IMR-90 (cell line): ENCODE results near the gene TEX50. TPM values are rescaled to one million over a fixed set of nuclear protein-coding genes. Genes with fewer than 3 reads are reported as not detected.

Source experiments
- ATAC-seq: fragments of 200-7000 bp; cut with Tn5 transposase; 2 replicates; pipeline ENCODE4 v1.9.1; 2020; ENCODE audit warnings: low read depth, mild to moderate bottlenecking, moderate library complexity
- Bru-seq: library from RNA; stranded (reverse); fragments of 400-500 nt; gene quantifications from one replicate; lab custom pipeline; 2021; lab: Mats Ljungman, UMichigan
- BruChase-seq, 2 experiments: library from RNA; stranded (reverse); fragments of 400-500 nt; gene quantifications; one replicate each; lab custom pipeline; 2021; lab: Mats Ljungman, UMichigan
- BruUV-seq: library from RNA; stranded (reverse); fragments of 400-500 nt; replicated peaks from 2 replicates; lab custom pipeline; 2021; lab: Mats Ljungman, UMichigan
- CTCF ChIA-PET: fragments of 300-600 bp; formaldehyde crosslinking; extraction: SDS; loops from one replicate; lab custom pipeline; 2021; ENCODE audit warnings: antibody characterized with exemption; lab: Yijun Ruan, JAX
- POLR2A ChIA-PET: fragments of 300-600 bp; sonication (Branson Sonifier 250); formaldehyde crosslinking; loops from one replicate; lab custom pipeline; 2022; ENCODE audit warnings: antibody characterized with exemption; ENCODE audit not compliant: unreplicated experiment; lab: Charles Lee
- DNase-seq: peaks from one replicate; pipeline ENCODE4 v3.0.0; 2013
- H2AFZ ChIP-seq: replicated peaks from 2 replicates; pipeline ENCODE3; 2013; ENCODE audit warnings: low read length, mild to moderate bottlenecking; ENCODE audit not compliant: poor library complexity
- H2AK5ac ChIP-seq: 2 replicates; pipeline ENCODE4 v1.6.1; 2013; ENCODE audit warnings: low read depth, low read length, inconsistent platforms
- H2AK9ac ChIP-seq: replicated peaks from 2 replicates; pipeline ENCODE3; 2013; ENCODE audit warnings: mild to moderate bottlenecking, low read depth, low read length, moderate library complexity; ENCODE audit not compliant: poor library complexity
- H2BK120ac ChIP-seq: 2 replicates; pipeline ENCODE4 v1.6.1; 2013; ENCODE audit warnings: low read depth, low read length, inconsistent platforms
- H2BK15ac ChIP-seq: 3 replicates; pipeline ENCODE4 v1.6.1; 2013; ENCODE audit warnings: low read depth, low read length, inconsistent platforms
- H2BK20ac ChIP-seq: 2 replicates; pipeline ENCODE4 v1.6.1; 2013; ENCODE audit warnings: low read depth, mild to moderate bottlenecking, inconsistent platforms, low read length, moderate library complexity
- H2BK5ac ChIP-seq: 2 replicates; pipeline ENCODE4 v1.6.1; 2013; ENCODE audit warnings: mild to moderate bottlenecking, low read depth, low read length, inconsistent platforms; ENCODE audit not compliant: poor library complexity, severe bottlenecking
- H3K14ac ChIP-seq: replicated peaks from 2 replicates; pipeline ENCODE4 v1.6.1; 2013; ENCODE audit warnings: low read depth, low read length, inconsistent platforms
- H3K18ac ChIP-seq: 2 replicates; pipeline ENCODE4 v1.6.1; 2013; ENCODE audit warnings: low read depth, low read length, control low read depth
- H3K23ac ChIP-seq: 2 replicates; pipeline ENCODE4 v1.6.1; 2013; ENCODE audit warnings: low read depth, low read length, inconsistent platforms
- H3K27ac ChIP-seq: 2 replicates; pipeline ENCODE4 v1.5.1; 2013; ENCODE audit warnings: mild to moderate bottlenecking, control low read depth, low read length; ENCODE audit not compliant: insufficient read depth
- H3K27me3 ChIP-seq: 2 replicates; pipeline ENCODE4 v1.6.1; 2013; ENCODE audit warnings: low read length; ENCODE audit not compliant: control insufficient read depth, insufficient read depth
- H3K36me3 ChIP-seq: 2 replicates; pipeline ENCODE4 v1.6.1; 2013; ENCODE audit warnings: low read length, mixed read lengths; ENCODE audit not compliant: control insufficient read depth, insufficient read depth
- H3K4ac ChIP-seq: 2 replicates; pipeline ENCODE4 v1.6.1; 2013; ENCODE audit warnings: low read depth, low read length, inconsistent platforms
- H3K4me1 ChIP-seq: 2 replicates; pipeline ENCODE4 v1.6.1; 2013; ENCODE audit warnings: low read length, mixed read lengths; ENCODE audit not compliant: control insufficient read depth, insufficient read depth
- H3K4me2 ChIP-seq: 2 replicates; pipeline ENCODE4 v1.6.1; 2013; ENCODE audit warnings: low read depth, mild to moderate bottlenecking, control low read depth, low read length, moderate library complexity
- H3K4me3 ChIP-seq: 2 replicates; pipeline ENCODE4 v1.5.1; 2013; ENCODE audit warnings: low read depth, mild to moderate bottlenecking, control low read depth, low read length, moderate library complexity; ENCODE audit not compliant: insufficient read depth
- H3K56ac ChIP-seq: 2 replicates; pipeline ENCODE4 v1.6.1; 2013; ENCODE audit warnings: low read length, inconsistent platforms; ENCODE audit not compliant: insufficient read depth; ENCODE audit errors: extremely low read depth
- H3K79me1 ChIP-seq, 2 experiments: 2 replicates each; pipeline ENCODE4 v1.6.1; 2013; ENCODE audit warnings: low read length in 2 of 2, inconsistent platforms in 1 of 2, low read depth in 1 of 2
- H3K9ac ChIP-seq: 2 replicates; pipeline ENCODE4 v1.6.1; 2013; ENCODE audit warnings: low read depth, low read length, control low read depth
- H3K9me1 ChIP-seq: 2 replicates; pipeline ENCODE4 v1.6.1; 2013; ENCODE audit warnings: low read length, inconsistent platforms; ENCODE audit not compliant: insufficient read depth
- H3K9me3 ChIP-seq: 2 replicates; pipeline ENCODE4 v1.6.1; 2013; ENCODE audit warnings: low read length; ENCODE audit not compliant: control insufficient read depth, insufficient read depth
- H4K20me1 ChIP-seq: 2 replicates; pipeline ENCODE4 v1.6.1; 2013; ENCODE audit warnings: low read length, inconsistent platforms; ENCODE audit not compliant: insufficient read depth
- H4K5ac ChIP-seq: 2 replicates; pipeline ENCODE4 v1.6.1; 2013; ENCODE audit warnings: mild to moderate bottlenecking, low read depth, low read length, control low read depth
- H4K8ac ChIP-seq, 2 experiments: 2 replicates each; pipeline ENCODE4 v1.6.1; 2013; ENCODE audit warnings: low read depth in 2 of 2, low read length in 2 of 2, control low read depth in 1 of 2, inconsistent platforms in 1 of 2
- H4K91ac ChIP-seq: 2 replicates; pipeline ENCODE4 v1.6.1; 2013; ENCODE audit warnings: low read depth, low read length, inconsistent platforms; ENCODE audit not compliant: insufficient read depth
- BHLHE40 ChIP-seq: fragments of 150-350 bp; IDR thresholded peaks from 2 replicates; pipeline ENCODE4 v1.6.1; 2016; ENCODE audit warnings: mild to moderate bottlenecking, low read depth, low read length
- CEBPB ChIP-seq: IDR thresholded peaks from 2 replicates; pipeline ENCODE4 v1.6.1; 2012; ENCODE audit warnings: low read depth, low read length, improper control_type of control experiment
- CHD1 ChIP-seq: IDR thresholded peaks from 2 replicates; pipeline ENCODE4 v1.6.1; 2012; ENCODE audit warnings: low read depth, low read length, improper control_type of control experiment
- CTCF ChIP-seq: conservative IDR thresholded peaks from 2 replicates; pipeline ENCODE4 v1.5.1; 2012; ENCODE audit warnings: mild to moderate bottlenecking, low read depth, low read length, improper control_type of control experiment
- ELK1 ChIP-seq: fragments of 150-350 bp; IDR thresholded peaks from 2 replicates; pipeline ENCODE4 v1.6.1; 2016; ENCODE audit warnings: low read depth, mild to moderate bottlenecking, low read length, moderate library complexity, borderline replicate concordance
- FOS ChIP-seq: fragments of 150-350 bp; IDR thresholded peaks from 2 replicates; pipeline ENCODE4 v1.6.1; 2016; ENCODE audit warnings: low read depth, low read length
- MAFK ChIP-seq: IDR thresholded peaks from 2 replicates; pipeline ENCODE4 v1.6.1; 2012; ENCODE audit warnings: low read depth, low read length, improper control_type of control experiment
- MAZ ChIP-seq: IDR thresholded peaks from 2 replicates; pipeline ENCODE4 v1.6.1; 2012; ENCODE audit warnings: low read depth, mild to moderate bottlenecking, low read length, improper control_type of control experiment, moderate library complexity, borderline replicate concordance
- MXI1 ChIP-seq: IDR thresholded peaks from 2 replicates; pipeline ENCODE4 v1.6.1; 2012; ENCODE audit warnings: low read depth, mild to moderate bottlenecking, low read length, moderate library complexity, borderline replicate concordance
- NFE2L2 ChIP-seq: fragments of 150-350 bp; IDR thresholded peaks from 2 replicates; pipeline ENCODE4 v1.6.1; 2016; ENCODE audit warnings: low read depth, mild to moderate bottlenecking, low read length
- POLR2A ChIP-seq: IDR thresholded peaks from 2 replicates; pipeline ENCODE4 v1.6.1; 2012; ENCODE audit warnings: mild to moderate bottlenecking, low read depth, low read length
- RAD21 ChIP-seq: IDR thresholded peaks from 2 replicates; pipeline ENCODE4 v1.6.1; 2012; ENCODE audit warnings: low read length, improper control_type of control experiment
- RCOR1 ChIP-seq: IDR thresholded peaks from 2 replicates; pipeline ENCODE4 v1.6.1; 2012; ENCODE audit warnings: mild to moderate bottlenecking, low read length, improper control_type of control experiment; ENCODE audit not compliant: insufficient replicate concordance
- RFX5 ChIP-seq: IDR thresholded peaks from 2 replicates; pipeline ENCODE4 v1.8.0; 2012; ENCODE audit warnings: low read depth, mild to moderate bottlenecking, low read length, moderate library complexity
- SMC3 ChIP-seq: fragments of 150-350 bp; IDR thresholded peaks from 2 replicates; pipeline ENCODE4 v1.6.1; 2016; ENCODE audit warnings: low read depth, mild to moderate bottlenecking, antibody characterized with exemption, low read length, moderate library complexity
- USF2 ChIP-seq: fragments of 150-350 bp; IDR thresholded peaks from 2 replicates; pipeline ENCODE4 v1.6.1; 2017; ENCODE audit warnings: mild to moderate bottlenecking, antibody characterized with exemption, low read length, low read depth
- WGBS, 2 experiments: methylation state at CpG; one replicate each; pipeline versions ENCODE4 v1.1.5 to v1.1.7; 2013; ENCODE audit warnings: missing lambda C conversion rate in 2 of 2; ENCODE audit not compliant: insufficient read length in 1 of 2; ENCODE audit errors: extremely low coverage in 2 of 2; 5-methylcytosine and 5-hydroxymethylcytosine counted together
- dilution Hi-C: fragments of 300-500 bp; cut with HindIII; formaldehyde crosslinking; loops from one replicate; pipeline ENCODE4 v1.14.3; 2018; ENCODE audit warnings: low sequenced_read_pairs; ENCODE audit not compliant: unreplicated experiment
- in situ Hi-C: fragments of 300-500 bp; cut with MboI; formaldehyde crosslinking; loops from 3 replicates; pipeline ENCODE4 v1.14.3; 2019; ENCODE audit warnings: low sequenced_read_pairs, inconsistent platforms, mixed read lengths
- intact Hi-C: fragments of 100-400 bp; cut with micrococcal nuclease; formaldehyde crosslinking; loops from 2 replicates; pipeline ENCODE4 v1.10.0; 2022
- long read RNA-seq: library from polyadenylated mRNA; unstranded; transcript quantifications from one replicate; pipeline ENCODE4 v2.0.0, GENCODE V29; 2021; ENCODE audit not compliant: unreplicated experiment
- polyA plus RNA-seq, 3 experiments: library from polyadenylated mRNA; depleted of rRNA; stranded (reverse); fragments of >200 nt; gene quantifications; 2 replicates each; pipeline ENCODE4 v1.2.3, GENCODE V29; 2012; ENCODE audit warnings: low replicate concordance in 1 of 3
- total RNA-seq: library from RNA; depleted of rRNA; stranded (reverse); fragments of >200 nt; gene quantifications from 2 replicates; pipeline ENCODE4 v1.2.3, GENCODE V29; 2012; rRNA removed

TEX50 gene
- not detected in 2 replicates for total RNA-seq
- polyA plus RNA-seq (2012; rRNA removed): not detected in 2 replicates
- not detected in 2 replicates for polyA plus RNA-seq (2012; cell fraction: cytosol; rRNA removed)
- not detected in 2 replicates for polyA plus RNA-seq (2012; cell fraction: nucleus; rRNA removed; ENCODE audit: low replicate concordance)
- Bru-seq, nascent RNA: not detected
- not detected for BruChase-seq, experiment 1, labeled RNA remaining after a 6-hour chase
- not detected for BruChase-seq, experiment 2, labeled RNA remaining after a 2-hour chase
- long read RNA-seq: 0 reads

GRCh38 chr1:173635116-173635515 lies at the start of gene TEX50:
TSS of gene TEX50 (plus strand) at chr1:173635338. CDS start at chr1:173635522, 184 bp downstream.
- Histone ChIP-seq H3K4me3 (no peak within 1 kb of the TSS), H4K20me1 (no peaks in the 10 kb centered on the region), H3K9me1 (no peaks in the 10 kb centered on the region), H2AK9ac (no peak within 1 kb of the TSS), H3K4me1 (no peaks in the 10 kb centered on the region), H3K4ac (no peak within 1 kb of the TSS), H2BK15ac (no peak within 1 kb of the TSS), H3K23ac (no peak within 1 kb of the TSS), H3K18ac (no peak within 1 kb of the TSS), H3K4me2 (no peak within 1 kb of the TSS), H3K14ac (no peak within 1 kb of the TSS), H2BK20ac (no peak within 1 kb of the TSS), H3K27me3 (no peaks in the 10 kb centered on the region), H3K9ac (no peak within 1 kb of the TSS), H2AK5ac (no peak within 1 kb of the TSS), H2BK120ac (no peak within 1 kb of the TSS), H4K91ac (no peak within 1 kb of the TSS), H2BK5ac (no peak within 1 kb of the TSS), H3K56ac (no peak within 1 kb of the TSS), H3K36me3 (no peaks in the 10 kb centered on the region), H2AFZ (no peak within 1 kb of the TSS), H4K8ac (no peak within 1 kb of the TSS), H4K5ac (no peak within 1 kb of the TSS), H3K27ac (no peak within 1 kb of the TSS), H3K79me1 (no peaks in the 10 kb centered on the region), H3K9me3 (peaks cover 4% of the 10 kb centered on the region; the same call in 1 of the 2 replicates)
- CTCF ChIA-PET: no interaction called here
- no CpG with 5 or more reads among the region's 1 CpG for WGBS, 2 experiments
- DNase-seq: no peak
- dilution Hi-C loops (no loop called here), intact Hi-C loops (no loop called here), in situ Hi-C loops (no loop called here)
- no TSS peak for BruUV-seq
- POLR2A ChIA-PET: no interaction called here
- ATAC-seq: no peak
- no peak for TF ChIP-seq USF2
- no peak for TF ChIP-seq CTCF
- no peak for TF ChIP-seq MAZ
- no peak for TF ChIP-seq MXI1
- TF ChIP-seq MAFK: no peak
- TF ChIP-seq CHD1: no peak
- TF ChIP-seq RFX5: no peak
- no peak for TF ChIP-seq RCOR1
- no peak for TF ChIP-seq ELK1
- TF ChIP-seq CEBPB: no peak
- TF ChIP-seq SMC3: no peak
- no peak for TF ChIP-seq NFE2L2
- no peak for TF ChIP-seq BHLHE40
- no peak for TF ChIP-seq RAD21
- TF ChIP-seq FOS: no peak
- no peak for TF ChIP-seq POLR2A
